T follicular helper cell (primary cell): ENCODE results near the gene MAGOHB.
"Not testable (repeated sequence)": the region's sequence is repeated elsewhere in the genome, so short reads cannot be mapped to it uniquely, and the experiment has no call there.

Experiments used
- DNase-seq: peaks from one replicate; pipeline ENCODE4 v3.0.0-alpha.2; 2020; ENCODE audit warnings: low read depth

Gene MAGOHB

DNA sequence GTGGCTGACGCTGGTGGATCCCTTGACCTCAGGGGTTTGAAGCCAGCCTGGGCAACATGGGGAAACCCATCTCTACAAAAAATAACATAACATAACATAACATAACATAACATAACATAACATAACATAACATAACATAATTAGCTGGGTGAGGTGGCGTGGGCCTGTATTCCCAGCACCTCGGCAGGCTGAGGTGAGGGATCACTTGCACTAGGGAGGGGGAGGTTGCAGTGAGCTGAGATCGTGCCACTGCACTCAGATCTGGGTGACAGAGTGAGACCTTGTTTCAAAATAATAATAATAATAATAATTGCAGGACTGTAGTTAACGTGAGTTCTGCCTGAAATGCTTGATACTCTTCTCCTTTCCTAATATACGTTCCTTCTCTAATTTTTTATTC is 1.3 kb downstream of the MAGOHB start:
- no peak for DNase-seq

DNA sequence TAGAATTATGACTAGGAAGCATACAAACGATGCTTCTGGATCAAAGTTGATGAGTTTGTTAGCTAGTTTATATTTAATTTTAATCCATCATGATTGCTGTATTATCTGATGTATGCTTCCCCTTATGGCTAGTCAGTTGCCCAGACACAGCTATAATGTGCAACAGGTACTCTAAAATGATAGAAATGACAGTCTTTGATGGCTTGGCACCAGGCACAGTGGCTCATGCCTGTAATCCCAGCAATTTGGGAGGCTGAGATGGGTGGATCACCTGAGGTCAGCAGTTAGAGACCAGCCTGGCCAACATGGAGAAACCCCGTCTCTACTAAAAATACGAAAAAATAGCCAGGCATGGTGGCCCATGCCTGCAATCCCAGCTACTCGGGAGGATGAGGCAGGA is 2.2 kb downstream of the MAGOHB start:
- DNase-seq: not testable (repeated sequence)

DNA sequence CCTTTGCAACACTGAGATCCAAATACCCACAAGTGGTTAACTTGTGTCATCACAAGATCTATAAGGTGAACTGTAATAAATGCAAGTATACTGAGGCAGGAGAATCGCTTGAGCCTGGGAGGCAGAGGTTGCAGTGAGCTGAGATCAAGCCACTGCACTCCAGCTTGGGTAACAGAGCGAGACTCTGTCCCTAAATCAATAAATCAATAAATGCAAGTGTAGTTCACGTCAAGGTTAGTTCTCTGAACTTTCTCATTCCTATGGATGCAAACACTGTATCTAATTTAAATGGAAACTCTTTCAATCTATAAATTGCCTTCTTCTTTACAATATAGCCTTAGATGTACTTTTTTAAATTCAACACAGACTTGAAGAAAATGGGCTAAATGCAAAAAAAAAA is 3.2 kb downstream of the MAGOHB start:
- no peak for DNase-seq

DNA sequence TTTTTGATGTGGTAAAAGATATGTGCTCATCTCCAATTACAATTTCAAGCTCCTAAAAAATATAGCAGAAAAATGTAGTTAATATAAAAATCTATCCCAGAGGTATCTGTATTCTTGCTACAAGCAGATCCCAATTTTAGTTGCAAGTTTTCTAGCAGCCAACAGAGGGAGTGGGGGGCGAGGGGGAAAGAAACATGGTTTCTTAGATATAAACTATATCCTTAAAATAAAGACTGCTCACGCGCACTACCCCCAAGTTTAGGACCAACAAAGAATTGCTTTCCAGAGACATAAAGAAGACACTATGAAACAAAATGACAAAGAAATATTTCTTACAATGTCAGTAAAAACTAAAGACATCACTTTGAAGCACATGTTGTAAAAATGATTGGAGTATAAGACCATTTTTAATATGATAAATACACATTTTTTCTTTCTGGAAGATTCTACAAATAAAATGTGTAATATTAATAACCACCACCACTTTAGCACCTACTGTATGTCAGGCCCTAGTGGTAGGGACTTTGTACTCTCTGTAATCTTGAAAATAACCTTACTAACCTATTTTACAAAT is 5.4 kb downstream of the MAGOHB start:
- no peak for DNase-seq

DNA sequence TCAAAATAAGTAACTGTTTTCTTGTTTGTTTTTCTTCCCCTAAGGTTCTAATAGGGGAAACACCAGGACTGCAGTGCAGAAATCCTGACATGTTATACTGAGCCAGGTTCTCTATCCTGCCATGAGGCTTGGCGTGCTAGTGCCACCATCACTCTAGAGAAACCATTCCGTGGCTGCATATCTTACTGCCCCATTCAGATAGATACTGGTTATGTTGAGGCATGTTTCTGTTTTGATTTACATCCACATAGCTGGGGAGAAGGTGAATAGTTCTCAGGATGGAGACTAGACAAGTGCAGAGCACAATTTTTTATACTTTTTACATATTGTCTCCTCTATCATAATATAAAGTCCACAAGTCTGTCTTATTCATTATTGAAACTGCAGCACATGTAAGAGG is 11.5 kb downstream of the MAGOHB start:
- no peak for DNase-seq

DNA sequence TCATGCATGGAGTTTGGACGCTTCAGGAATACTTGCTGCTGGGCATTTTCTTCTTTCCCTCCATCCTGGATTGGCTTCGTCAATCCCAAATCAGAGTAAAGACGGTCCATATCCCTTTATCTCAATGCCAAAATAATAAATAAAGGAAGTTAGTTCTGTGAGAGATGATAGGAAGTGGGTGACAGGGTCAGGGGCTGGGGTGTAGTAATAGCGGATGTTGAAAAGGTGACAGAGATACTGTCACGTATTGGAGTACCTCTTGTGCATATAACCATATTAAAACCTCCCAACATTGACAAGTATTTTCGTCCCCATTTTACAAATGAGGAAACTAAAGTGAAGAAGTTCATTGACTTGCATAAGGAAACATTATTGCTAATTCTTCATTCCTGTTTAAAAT is 12.4 kb downstream of the MAGOHB start:
- no peak for DNase-seq

DNA sequence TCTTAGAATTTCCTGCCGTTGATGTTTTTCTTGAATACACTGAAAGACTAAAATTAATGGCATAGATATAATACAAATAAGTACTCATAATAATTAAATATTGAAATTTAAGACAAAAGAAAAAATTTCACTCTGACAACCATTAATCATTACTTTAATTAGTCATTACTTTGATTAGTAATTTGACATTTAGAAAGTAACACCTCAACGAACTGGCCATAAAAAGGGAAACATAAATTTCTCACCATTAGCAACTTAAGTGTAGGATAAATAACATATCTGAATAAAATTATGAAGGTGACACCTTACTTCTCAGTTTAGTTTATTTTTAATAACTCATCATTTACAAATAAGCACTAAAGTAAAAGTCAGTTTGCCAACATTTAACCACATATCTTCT is 17.5 kb downstream of the MAGOHB start:
- no peak for DNase-seq

DNA sequence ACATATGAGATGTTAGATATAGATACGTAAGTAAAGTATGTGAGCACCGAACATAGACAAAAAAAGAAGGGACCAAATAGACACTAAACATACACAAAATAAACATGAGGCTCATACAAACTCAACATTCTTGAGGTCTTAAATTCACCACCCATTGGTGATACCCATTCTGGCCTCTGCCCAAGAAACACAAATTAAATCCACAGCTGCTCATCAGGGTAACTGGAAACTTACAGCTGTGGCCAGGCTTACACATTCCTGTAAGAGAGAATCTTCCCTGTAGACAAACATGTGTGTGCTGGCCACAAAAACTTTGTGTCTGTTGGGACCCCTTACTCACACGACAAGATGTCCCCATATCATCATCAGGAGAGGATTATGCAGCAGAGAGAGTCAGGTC is 22.4 kb downstream of the MAGOHB start:
- DNase-seq: no peak

DNA sequence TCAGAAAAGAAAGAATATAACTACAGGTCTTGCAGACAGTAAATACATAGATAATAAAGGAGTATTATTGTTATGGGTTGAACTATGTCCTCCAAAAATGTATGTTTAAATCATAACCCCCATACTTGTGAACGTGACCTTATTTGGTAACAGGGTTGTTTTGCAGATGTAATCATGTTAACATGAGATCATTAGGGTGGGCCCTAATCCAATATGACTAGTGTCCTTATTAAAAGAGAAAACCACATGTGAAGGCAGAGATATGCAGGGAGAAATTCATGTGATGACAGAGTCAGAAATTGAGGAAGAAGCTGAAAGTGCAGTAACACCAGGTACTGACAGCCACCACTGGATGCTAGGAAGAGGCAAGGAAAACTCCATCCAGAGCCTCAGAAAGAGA is 29.0 kb downstream of the MAGOHB start:
- DNase-seq: no peak

DNA sequence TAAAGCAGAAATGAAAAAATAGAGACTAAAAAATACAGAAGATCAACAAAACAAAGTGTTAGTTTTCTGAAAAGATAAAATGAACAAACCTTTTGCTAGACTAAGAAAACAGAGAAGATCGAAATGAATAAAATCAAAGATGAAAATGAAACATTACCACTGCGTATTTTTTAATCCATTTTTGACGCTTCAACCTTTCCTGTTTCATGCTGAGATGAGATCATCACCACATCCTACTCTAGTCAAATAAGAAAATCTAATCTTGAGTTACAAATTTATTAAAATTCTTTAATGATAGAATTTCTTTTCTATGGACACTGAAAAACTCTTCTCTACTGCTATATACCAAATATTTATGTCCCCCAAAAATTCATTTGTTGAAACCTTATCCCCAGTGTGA is 30.7 kb downstream of the MAGOHB start:
- DNase-seq: no peak

DNA sequence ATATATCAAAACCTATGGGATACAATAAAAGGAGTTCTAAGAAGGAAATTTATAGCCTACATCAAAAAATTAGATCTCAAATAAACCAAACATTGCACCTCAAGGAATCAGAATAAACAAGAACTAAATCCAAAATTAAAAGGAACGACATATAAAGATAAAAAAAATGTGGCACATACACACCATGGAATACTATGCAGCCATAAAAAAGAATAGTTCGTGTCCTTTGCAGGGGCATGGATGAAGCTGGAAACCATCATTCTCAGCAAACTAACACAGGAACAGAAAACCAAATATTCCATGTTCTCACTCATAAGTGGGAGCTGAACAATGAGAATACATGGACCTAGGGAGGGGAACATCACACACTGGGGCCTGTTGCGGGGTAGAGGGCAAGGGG is 31.3 kb downstream of the MAGOHB start:
- DNase-seq: not testable (repeated sequence)

DNA sequence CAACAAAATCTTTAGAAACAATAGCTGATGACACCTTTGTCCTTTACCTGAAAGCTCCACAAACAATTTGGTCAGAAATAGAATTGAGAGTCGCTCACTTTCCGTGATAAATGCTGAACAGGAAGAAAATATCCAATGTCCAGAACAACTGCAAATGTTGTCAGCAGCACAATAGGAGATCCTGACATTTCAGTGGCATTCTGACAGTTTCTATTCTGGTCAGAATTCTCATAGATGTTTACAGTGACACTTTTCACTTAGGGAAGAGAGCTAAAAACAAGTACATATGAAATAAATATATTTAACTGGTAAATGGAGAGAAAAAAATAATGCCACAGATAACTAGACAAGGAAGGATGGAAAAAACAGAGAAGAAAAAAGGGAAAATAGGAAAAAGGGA is 39.1 kb downstream of the MAGOHB start:
- no peak for DNase-seq

DNA sequence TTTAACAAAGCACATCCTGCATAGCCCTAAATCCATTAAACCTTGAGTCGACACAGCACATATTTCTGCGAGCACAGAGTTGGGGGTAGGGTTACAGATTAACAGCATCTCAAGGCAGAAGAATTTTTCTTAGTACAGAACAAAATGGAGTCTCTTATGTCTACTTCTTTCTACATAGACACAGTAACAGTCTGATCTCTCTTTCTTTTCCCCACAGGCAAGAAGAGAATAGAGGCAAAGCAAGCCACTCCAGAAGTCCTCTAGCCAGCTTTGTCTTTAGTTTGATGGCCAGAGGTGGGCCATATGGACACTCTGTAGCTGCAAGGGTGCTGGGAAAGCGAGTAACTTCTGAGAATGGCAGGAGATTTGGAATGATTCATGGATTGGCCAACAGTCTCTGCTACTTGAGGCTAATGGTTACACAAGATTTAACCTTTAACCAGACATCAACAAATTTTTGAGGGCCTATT is 41.4 kb downstream of the MAGOHB start:
- DNase-seq: not testable (repeated sequence)

DNA sequence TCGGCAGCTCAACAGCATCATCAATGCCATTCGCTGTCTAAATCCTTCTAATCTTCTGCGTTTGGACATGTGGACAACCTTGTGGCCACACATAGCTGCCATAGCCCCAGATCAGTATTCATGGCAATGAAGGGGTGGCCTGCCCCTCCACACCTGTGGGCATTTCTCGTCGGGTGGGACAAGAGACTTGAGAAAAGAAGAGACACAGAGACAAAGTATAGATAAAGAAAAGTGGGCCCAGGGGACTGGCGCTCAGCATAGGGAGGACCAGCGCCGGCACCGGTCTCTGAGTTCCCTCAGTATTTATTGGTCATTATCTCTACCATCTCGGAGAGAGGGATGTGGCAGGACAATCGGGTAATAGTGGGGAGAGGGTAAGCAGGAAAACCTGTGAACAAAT is 42.3 kb downstream of the MAGOHB start:
- no peak for DNase-seq

DNA sequence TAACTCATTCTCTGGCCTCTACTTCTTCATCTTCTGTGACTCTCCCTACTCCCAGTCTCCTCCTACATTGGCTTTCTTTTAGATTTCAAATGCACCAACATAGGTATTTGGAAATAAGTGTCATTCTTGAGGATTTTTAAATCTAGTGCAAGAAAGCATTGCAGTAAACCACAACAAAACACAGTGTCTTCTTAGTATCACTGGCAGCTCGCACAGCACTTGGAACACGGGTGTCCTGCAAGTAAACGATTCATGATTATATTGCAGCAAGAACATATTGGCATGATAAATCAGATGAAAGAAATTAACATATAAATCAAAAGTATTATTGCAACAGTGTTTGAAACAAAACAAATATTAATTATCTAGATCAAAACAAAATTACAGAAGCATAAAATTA is 45.6 kb downstream of the MAGOHB start:
- no peak for DNase-seq

DNA sequence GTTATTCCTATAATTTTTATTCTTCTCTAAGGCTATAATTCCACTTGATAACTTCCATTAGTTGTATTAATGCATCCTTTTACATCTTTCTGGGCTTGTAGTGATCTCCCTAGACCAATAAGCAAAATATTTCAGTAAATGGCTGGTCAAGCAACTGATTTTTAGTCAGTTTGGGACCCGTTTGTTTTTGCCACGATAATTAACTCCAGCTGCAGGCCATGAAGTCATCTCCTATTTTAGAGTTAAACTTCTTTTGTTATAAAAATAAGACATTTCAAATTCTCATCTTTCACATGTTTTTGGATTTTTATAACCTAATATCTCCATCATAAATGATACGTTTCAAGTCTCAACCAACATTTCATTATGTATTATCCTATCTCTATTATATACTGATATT is 49.4 kb downstream of the MAGOHB start:
- DNase-seq: no peak

DNA sequence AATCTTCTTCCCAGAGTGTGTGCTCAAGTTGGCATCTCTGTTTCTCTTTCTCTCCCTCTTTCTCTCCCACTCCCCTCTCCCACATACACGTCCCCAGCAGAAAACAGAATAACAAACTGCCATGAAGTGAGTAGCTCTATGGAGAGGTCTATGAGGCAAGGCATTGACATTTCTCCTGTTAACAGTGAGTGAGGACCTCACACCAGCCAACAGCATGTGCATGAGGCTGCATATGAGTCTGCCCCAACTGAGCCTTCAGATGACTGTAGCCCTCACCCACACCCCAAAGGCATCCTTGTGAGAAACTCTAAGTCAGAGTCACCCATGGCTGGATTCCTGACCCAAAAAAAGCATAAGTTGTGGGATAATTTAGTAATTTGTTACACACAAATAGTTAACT is 50.4 kb downstream of the MAGOHB start:
- DNase-seq: no peak

DNA sequence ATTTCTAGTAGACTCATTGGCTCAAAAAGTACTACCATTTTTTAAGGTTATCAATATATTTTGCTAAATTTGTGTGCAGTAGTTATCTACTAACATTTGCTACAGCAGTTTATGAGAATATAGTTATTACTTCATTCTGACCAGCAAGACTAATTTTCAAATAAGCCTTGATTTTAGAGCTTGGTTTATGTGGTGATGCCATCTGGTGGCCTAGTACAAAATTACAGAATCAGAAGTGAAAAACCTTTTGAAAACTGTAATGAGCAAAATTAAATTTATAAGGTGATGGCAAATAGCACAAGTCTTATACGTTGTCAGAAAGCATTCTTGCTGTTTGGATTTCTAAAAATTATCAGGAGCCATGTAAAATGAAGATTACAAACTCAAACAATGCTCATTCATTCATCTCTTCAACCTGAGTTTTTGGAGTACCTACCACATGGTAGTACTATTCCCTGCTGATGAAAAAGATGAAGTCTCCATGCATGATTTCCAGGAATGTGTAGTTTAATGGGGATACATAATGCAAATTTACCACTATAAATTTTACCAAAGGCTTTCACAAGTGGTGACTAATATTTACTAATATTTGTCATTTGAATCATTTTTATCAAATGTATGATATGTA is 51.0 kb downstream of the MAGOHB start:
- DNase-seq: no peak

DNA sequence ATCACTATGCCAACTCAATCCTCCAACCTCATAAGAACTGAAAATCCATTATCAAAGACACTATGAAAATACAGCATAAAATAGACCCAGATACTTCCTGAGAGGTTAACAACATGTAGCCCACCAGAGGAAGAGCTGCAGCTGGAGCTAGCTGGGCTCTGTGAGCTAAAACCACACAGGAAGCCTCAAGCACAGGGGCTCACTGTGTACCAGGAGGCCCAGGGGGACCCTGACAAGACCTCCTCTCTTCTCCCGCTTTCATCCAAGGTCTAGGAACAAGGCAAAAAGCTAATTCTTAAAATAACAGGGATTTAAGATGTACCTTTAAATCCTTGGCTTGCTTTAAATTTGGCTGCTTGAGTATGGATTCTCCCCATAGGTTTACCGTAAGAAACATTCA is 54.2 kb downstream of the MAGOHB start:
- DNase-seq: no peak

DNA sequence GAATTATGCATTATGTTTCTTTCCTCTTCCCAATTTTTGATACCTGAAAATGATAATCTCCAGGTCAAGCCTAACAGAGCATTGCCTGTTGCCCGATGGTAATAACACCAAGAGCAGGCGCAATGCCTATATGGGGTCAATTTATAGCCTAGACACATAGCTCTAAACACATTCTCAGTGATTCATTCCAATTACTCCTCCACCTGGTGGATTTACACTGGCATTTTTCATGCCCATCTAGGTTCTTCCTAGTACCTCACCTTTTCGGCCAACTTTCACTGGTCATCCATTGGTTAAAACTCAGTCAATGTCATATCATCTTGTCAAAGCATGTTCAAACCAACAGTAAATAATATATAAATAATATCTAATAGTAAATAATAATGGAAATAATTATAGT is 54.6 kb downstream of the MAGOHB start:
- no peak for DNase-seq

DNA sequence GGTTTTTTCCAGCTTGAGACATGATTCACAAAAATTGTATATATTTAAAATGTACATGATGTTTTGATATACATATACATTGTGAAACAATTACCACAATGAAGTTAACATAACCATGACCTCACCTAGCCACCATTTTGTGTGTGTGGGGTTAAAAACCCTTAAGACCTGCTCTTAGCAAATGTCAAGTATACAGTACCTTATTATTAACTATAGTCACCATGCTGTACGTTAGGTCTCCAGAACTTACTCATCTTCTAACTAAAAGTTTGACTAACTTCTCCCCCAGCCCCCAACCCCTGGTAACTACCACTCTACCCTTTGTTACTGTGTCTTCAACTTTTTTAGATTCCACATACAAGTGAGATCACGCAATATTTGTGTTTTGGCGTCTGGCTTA is 55.1 kb downstream of the MAGOHB start:
- no peak for DNase-seq

DNA sequence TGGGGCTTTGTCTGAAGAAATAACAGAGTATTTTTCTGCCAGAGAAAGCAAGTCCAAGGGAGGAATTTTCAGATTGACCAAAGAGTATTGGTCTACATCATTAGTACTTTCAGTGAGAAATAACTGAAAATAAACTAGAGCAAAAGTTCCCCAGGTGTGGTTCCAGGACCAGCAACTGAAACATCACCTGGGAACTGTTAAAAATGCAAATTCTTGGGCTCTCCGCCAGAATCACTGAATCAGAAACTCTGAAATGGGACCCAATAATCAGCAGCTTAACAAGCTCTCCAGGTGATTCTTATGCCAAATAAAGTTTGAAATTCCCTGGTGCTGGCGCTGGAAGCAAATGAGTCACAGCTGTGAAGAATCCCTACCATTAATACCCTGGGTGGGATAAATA is 55.6 kb downstream of the MAGOHB start:
- DNase-seq: no peak

DNA sequence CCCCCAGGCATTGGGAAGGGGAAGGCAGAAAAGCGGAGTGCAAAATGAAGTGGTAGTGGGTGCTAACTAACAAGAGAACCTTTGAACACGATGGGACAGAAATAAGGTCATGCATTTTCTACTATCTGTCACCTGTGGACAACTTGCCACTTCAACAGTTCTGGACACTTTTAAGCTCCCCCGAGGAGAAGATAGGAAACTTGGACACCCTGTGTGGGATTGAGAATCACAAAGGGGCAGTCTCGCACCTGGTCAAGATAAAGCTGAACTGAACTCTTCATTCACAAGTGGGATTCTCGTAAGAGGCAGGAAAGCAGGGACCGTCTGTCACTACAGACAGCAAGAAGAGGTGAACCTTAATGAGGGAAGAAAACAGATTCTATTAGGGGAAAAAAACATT is 56.1 kb downstream of the MAGOHB start:
- no peak for DNase-seq

DNA sequence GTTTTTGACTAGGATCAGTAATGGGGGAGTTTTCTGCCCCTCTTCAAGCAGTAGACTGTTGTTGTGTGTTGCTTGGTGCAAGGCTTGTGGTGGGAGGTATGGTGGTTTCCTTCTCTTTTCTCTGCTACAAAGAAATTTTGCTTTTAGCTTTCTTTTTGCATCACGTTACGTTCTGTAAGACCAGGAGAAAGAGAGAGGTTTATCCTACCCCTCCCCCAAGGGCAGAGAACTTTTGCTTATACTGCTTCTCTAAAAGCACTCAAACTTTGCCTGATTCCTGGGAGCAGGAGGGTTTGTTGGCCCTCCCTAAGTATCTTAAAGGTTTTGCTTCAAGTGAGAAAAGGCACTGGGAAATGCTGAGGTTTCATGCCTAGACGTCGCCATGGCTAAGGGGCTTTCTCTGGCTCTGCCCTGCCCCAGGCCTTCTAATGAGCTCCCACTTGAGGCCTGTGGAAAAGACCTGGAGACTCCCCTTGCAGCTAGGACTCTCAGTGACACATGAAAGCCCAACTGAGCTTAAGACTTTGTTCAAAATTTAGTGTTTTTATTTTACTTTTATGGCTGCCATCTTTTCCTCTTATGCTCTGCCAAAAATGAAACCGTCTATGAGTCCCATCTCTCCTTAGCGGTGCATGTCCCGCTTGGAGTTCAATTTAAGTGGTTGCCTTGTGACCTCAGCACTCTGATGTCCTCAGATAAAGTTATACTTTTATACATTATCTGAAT is 58.5 kb downstream of the MAGOHB start:
- no peak for DNase-seq
